ENCODE results near the gene JOSD1. TPM values are rescaled to one million over a fixed set of nuclear protein-coding genes. Genes with fewer than 3 reads are reported as not detected.
A peak's percentile ranks its signal among the peaks of the same experiment; 100 is the strongest.

The JOSD1 gene
- total and polyA plus RNA-seq, 9 of the 15 experiments (the other 6 are each of a cell fraction or from before 2014, with no cell fraction given): 8.9 to 39.1 (median 30.4) TPM

- in situ Hi-C loops (cut with MboI): no loop called here
- Histone ChIP-seq H3K4me3 (no peak overlapping the region), H2AFZ (ENCODE audit: low read depth, low read length) (no peak overlapping the region), H3K4me1 (replicated peaks in 1 of 2; ENCODE audit: control insufficient read depth in 2 of 2, insufficient read depth in 2 of 2, low read length in 2 of 2) (peaks cover 47 to 59% of the 10 kb centered on the region in 2 experiments; a peak in 4 of 5 replicates), H4K20me1 (replicated peaks; ENCODE audit: control insufficient read depth, insufficient read depth, low read length) (peaks cover 52% of the 10 kb centered on the region), H3K79me2 (ENCODE audit: control insufficient read depth, insufficient read depth, low read length) (peaks cover 99% of the 10 kb centered on the region), H3K9ac (ENCODE audit: insufficient read depth in 1 of 2, low read depth in 2 of 2, low read length in 2 of 2) (no peak overlapping the region), H3K36me3 (ENCODE audit: control insufficient read depth, insufficient read depth, low read length) (peaks cover 50% of the 10 kb centered on the region; the same call in 2 of the 3 replicates), H3K9me3 (replicated peaks; ENCODE audit: control insufficient read depth, insufficient read depth, low read depth, low read length) (no peaks in the 10 kb centered on the region), H3K4me2 (ENCODE audit: insufficient read depth, low read length) (0 out of 2 replicates have a peak overlapping the region, but pooled peaks have one; percentile 41), H3K27me3 (ENCODE audit: control insufficient read depth in 2 of 2, insufficient read depth in 2 of 2, low read length in 2 of 2) (no peaks in the 10 kb centered on the region), H3K9me1 (ENCODE audit: control insufficient read depth, insufficient read depth, low read length) (peaks cover 1% of the 10 kb centered on the region), H3K27ac (ENCODE audit: extremely low read depth, low read depth, low read length) (no peak overlapping the region)
- FAIRE-seq: no peak
- ATAC-seq: no peak
- TF ChIP-seq ZNF668 (CRISPR knock-in tag; IDR thresholded peaks at IDR 0.05): no peak
- no peak for DNase-seq (ENCODE audit: extremely low read depth in 1 of 4, low spot score in 3 of 4)
- ChIA-PET POLR2A (no interaction called here), CTCF (ENCODE audit: low intra/inter-chr PET ratio) (no interaction called here)
- BruUV-seq (replicated peaks): no TSS peak
- intact Hi-C loops (cut with micrococcal nuclease): no loop called here
- WGBS (ENCODE audit: insufficient coverage, low coverage, missing lambda C conversion rate): 85% methylated on average over 2 of the region's 3 CpGs
These were observed 10.1 kb upstream of the JOSD1 start for GRCh38 chr22:38710866-38711265.

GRCh38 chr22:38710351-38710750, 9.6 kb upstream of the JOSD1 start:
- no peaks in the 10 kb centered on the region for H3K27me3 ChIP-seq (ENCODE audit: control insufficient read depth in 2 of 2, insufficient read depth in 2 of 2, low read length in 2 of 2)
- peak in 1 of 4 experiments; percentile 48 for DNase-seq (ENCODE audit: extremely low read depth in 1 of 4, low spot score in 3 of 4)
- no peaks in the 10 kb centered on the region for H3K9me1 ChIP-seq (ENCODE audit: control insufficient read depth, insufficient read depth, low read length)
- H3K36me3 ChIP-seq (ENCODE audit: control insufficient read depth, insufficient read depth, low read length): peaks cover 45% of the 10 kb centered on the region; the same call in 2 of the 3 replicates
- H4K20me1 ChIP-seq (replicated peaks; ENCODE audit: control insufficient read depth, insufficient read depth, low read length): peaks cover 47% of the 10 kb centered on the region
- H3K9ac ChIP-seq (ENCODE audit: insufficient read depth in 1 of 2, low read depth in 2 of 2, low read length in 2 of 2): no peak overlapping the region
- no peak overlapping the region for H3K4me3 ChIP-seq
- H3K79me2 ChIP-seq (ENCODE audit: control insufficient read depth, insufficient read depth, low read length): peaks cover 96% of the 10 kb centered on the region
- H3K9me3 ChIP-seq (replicated peaks; ENCODE audit: control insufficient read depth, insufficient read depth, low read depth, low read length): no peaks in the 10 kb centered on the region
- intact Hi-C loops (cut with micrococcal nuclease) (no loop called here), in situ Hi-C loops (cut with MboI) (no loop called here)
- FAIRE-seq: peak; percentile 54
- BruUV-seq (replicated peaks): no TSS peak
- no peak overlapping the region for H3K27ac ChIP-seq (ENCODE audit: extremely low read depth, low read depth, low read length)
- peaks cover 43 to 58% of the 10 kb centered on the region in 2 experiments; a peak in 4 of 5 replicates for H3K4me1 ChIP-seq (replicated peaks in 1 of 2; ENCODE audit: control insufficient read depth in 2 of 2, insufficient read depth in 2 of 2, low read length in 2 of 2)
- WGBS (ENCODE audit: insufficient coverage, low coverage, missing lambda C conversion rate): 20% methylated on average over 3 of the region's 3 CpGs
- ChIA-PET CTCF (ENCODE audit: low intra/inter-chr PET ratio) (no interaction called here), POLR2A (no interaction called here)
- H3K4me2 ChIP-seq (ENCODE audit: insufficient read depth, low read length): peak overlapping the region; percentile 41
- no peak for ATAC-seq
- H2AFZ ChIP-seq (ENCODE audit: low read depth, low read length): no peak overlapping the region
- TF ChIP-seq ZFP36 (IDR thresholded peaks at IDR 0.05; ENCODE audit: low read depth, low read length, partially characterized antibody): no peak
- TF ChIP-seq CCAR2 (IDR thresholded peaks at IDR 0.05; ENCODE audit: low read depth, low read length): no peak
- peak; percentile 47; the same call in 1 of the 2 replicates for TF ChIP-seq NCOR1 (IDR thresholded peaks at IDR 0.05)
- no peak for TF ChIP-seq YY1 (IDR thresholded peaks at IDR 0.05; ENCODE audit: borderline replicate concordance in 1 of 3, control insufficient read depth in 1 of 3, extremely low read depth in 1 of 3, insufficient read depth in 3 of 3, insufficient read length in 1 of 3, insufficient replicate concordance in 2 of 3, low read depth in 1 of 3, low read length in 2 of 3)
- no peak for TF ChIP-seq RBM17 (IDR thresholded peaks at IDR 0.05; ENCODE audit: borderline replicate concordance, low read depth, low read length)
- TF ChIP-seq CXXC5 (CRISPR knock-in tag; IDR thresholded peaks at IDR 0.05): 0 out of 2 replicates have a peak, but pooled peaks have one; percentile 11
- TF ChIP-seq DACH1 (IDR thresholded peaks at IDR 0.05; ENCODE audit: partially characterized antibody): no peak
- TF ChIP-seq CBFA2T3 (IDR thresholded peaks at IDR 0.05): peak; percentile 84
- peak; percentile 68 for TF ChIP-seq CBFA2T2 (conservative IDR thresholded peaks at IDR 0.05)
- TF ChIP-seq THAP7 (CRISPR knock-in tag; IDR thresholded peaks at IDR 0.05): no peak
- TF ChIP-seq TCF3 (CRISPR knock-in tag; IDR thresholded peaks at IDR 0.05): peak; percentile 67
- TF ChIP-seq POLR2AphosphoS2 (IDR thresholded peaks at IDR 0.05; ENCODE audit: low read length): no peak
- peak; percentile 59 for TF ChIP-seq ARID1B (IDR thresholded peaks at IDR 0.05)
- peak; percentile 59; the same call in 1 of the 2 replicates for TF ChIP-seq TEAD4 (IDR thresholded peaks at IDR 0.05; ENCODE audit: low read length)
- no peak for TF ChIP-seq TEAD4 (CRISPR knock-in tag; IDR thresholded peaks at IDR 0.05; ENCODE audit: borderline replicate concordance)
- TF ChIP-seq POLR2AphosphoS5 (IDR thresholded peaks at IDR 0.05; ENCODE audit: control insufficient read depth, insufficient read depth, low read depth, low read length): no peak; the same call in 1 of the 2 replicates
- TF ChIP-seq ZNF778 (CRISPR knock-in tag; IDR thresholded peaks at IDR 0.05): no peak

All from K562 (cell line).